BLaER1 treated with 17β-estradiol and CSF1 and Interleukin-3, amounts not matched to agents 10 nM and 100 nM (cell line): Measurements from ENCODE around the gene AP1G2.

Experiments
- H3K27ac ChIP-seq, 11 experiments: shearing (Covaris generic); formaldehyde crosslinking; 2 replicates each; pipeline ENCODE4 v1.8.1; 2022
- H3K27me3 ChIP-seq, 11 experiments: shearing (Covaris generic); formaldehyde crosslinking; 2 replicates each; pipeline ENCODE4 v1.8.1; 2022
- H3K36me3 ChIP-seq, 11 experiments: shearing (Covaris generic); formaldehyde crosslinking; 2 replicates each; pipeline ENCODE4 v1.8.1; 2022
- H3K4me1 ChIP-seq, 10 experiments: shearing (Covaris generic); formaldehyde crosslinking; 2 replicates each; pipeline ENCODE4 v1.8.1; 2022
- H3K4me2 ChIP-seq, 11 experiments: shearing (Covaris generic); formaldehyde crosslinking; 2 replicates each; pipeline ENCODE4 v1.8.1; 2022
- H3K4me3 ChIP-seq, 10 experiments: shearing (Covaris generic); formaldehyde crosslinking; 2 replicates each; pipeline ENCODE4 v1.8.1; 2022
- H3K9ac ChIP-seq, 11 experiments: shearing (Covaris generic); formaldehyde crosslinking; 2 replicates each; pipeline ENCODE4 v1.8.1; 2022
- H3K9me3 ChIP-seq, 11 experiments: shearing (Covaris generic); formaldehyde crosslinking; replicated peaks in 1 of 11; 2 replicates each; pipeline ENCODE4 v1.8.1; 2022
- H4K20me1 ChIP-seq, 11 experiments: shearing (Covaris generic); formaldehyde crosslinking; 2 replicates each; pipeline ENCODE4 v1.8.1; 2022
- Cebpa-rat ChIP-seq, 11 experiments: shearing (Covaris generic); IDR thresholded peaks; 2 replicates each; pipeline ENCODE4 v1.8.1; 2022

The AP1G2 gene

DNA sequence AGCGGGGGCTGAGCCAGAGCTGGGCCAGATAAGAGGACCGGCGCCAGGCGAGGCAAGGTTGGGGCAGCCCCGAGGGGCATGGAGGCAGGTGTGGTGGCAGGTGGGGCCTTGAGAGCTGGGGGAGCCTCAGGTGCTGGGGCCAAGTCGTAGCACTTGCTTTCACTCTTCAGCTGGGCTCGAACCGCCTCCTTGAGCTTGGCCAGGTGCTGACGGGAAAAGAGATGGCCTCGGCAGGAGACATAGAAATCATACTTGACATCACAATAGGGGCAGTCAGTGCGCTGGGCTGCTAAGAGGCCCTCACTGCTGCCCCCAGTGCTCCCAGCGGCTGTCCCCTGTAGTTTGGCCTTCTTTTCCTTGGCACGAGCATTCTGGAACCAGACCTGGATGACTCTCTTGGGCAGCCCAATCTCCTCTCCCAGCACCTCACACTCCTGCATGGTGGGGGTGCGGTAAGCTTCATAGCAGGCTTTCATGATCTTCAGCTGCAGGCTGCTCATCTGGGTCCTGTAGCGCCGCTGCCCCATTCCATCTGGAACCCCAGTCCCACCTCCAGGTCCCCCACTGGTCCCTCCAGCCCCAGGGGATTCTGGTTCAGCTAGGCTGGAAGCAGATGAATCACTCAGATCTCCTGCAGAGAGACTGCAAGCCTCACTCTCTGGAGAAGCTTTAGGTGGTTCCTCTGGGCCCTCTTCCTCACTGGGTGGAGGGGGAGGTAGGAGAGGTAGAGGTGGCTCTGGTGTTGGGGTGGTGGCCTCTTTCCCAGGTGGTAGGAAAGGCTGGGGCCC, 44.2 kb downstream of the AP1G2 start:
- Histone ChIP-seq H3K27ac (no peak overlapping the region), H3K36me3 (peaks cover 0 to 16% (median 8%) of the 10 kb centered on the region in 11 experiments; a peak in 8 of 22 replicates), H3K4me1 (peaks cover 0 to 4% (median 0%) of the 10 kb centered on the region in 10 experiments; a peak in 1 of 20 replicates), H3K27me3 (no peaks in the 10 kb centered on the region), H3K9me3 (no peaks in the 10 kb centered on the region), H3K9ac (no peak overlapping the region), H3K4me3 (no peak overlapping the region), H4K20me1 (peaks cover 0 to 9% (median 0%) of the 10 kb centered on the region in 11 experiments; a peak in 1 of 22 replicates), H3K4me2 (no peak overlapping the region)
- no peak for TF ChIP-seq Cebpa-rat (IDR thresholded peaks at IDR 0.05)

GRCh38 chr14:23522643-23523198, 44.9 kb downstream of the AP1G2 start:
- H3K4me1 ChIP-seq: peaks cover 0 to 4% (median 0%) of the 10 kb centered on the region in 10 experiments; a peak in 1 of 20 replicates
- no peak overlapping the region for H3K4me2 ChIP-seq

GRCh38 chr14:23521785-23522640, 45.6 kb downstream of the AP1G2 start:
- Histone ChIP-seq H3K36me3 (peaks cover 0 to 14% (median 5%) of the 10 kb centered on the region in 11 experiments; a peak in 8 of 22 replicates), H3K4me2 (no peak overlapping the region)

More at GRCh38 chr14:23522643-23523198, 44.9 kb downstream of the AP1G2 start:
- H3K9ac ChIP-seq: no peak overlapping the region
- no peak overlapping the region for H3K4me3 ChIP-seq
- no peaks in the 10 kb centered on the region for H3K9me3 ChIP-seq
- no peak for TF ChIP-seq Cebpa-rat (IDR thresholded peaks at IDR 0.05)
- H3K27me3 ChIP-seq: no peaks in the 10 kb centered on the region
- peaks cover 0 to 9% (median 0%) of the 10 kb centered on the region in 11 experiments; a peak in 1 of 22 replicates for H4K20me1 ChIP-seq
- no peak overlapping the region for H3K27ac ChIP-seq
- peaks cover 0 to 16% (median 8%) of the 10 kb centered on the region in 11 experiments; a peak in 8 of 22 replicates for H3K36me3 ChIP-seq

GRCh38 chr14:23520899-23521533, 46.6 kb downstream of the AP1G2 start:
- H3K27me3 ChIP-seq: no peaks in the 10 kb centered on the region
- H3K9ac ChIP-seq: no peak overlapping the region
- H3K4me2 ChIP-seq: no peak overlapping the region
- no peak for TF ChIP-seq Cebpa-rat (IDR thresholded peaks at IDR 0.05)
- no peaks in the 10 kb centered on the region for H3K9me3 ChIP-seq
- no peaks in the 10 kb centered on the region; a peak in 1 of 22 replicates for H4K20me1 ChIP-seq
- peaks cover 0 to 4% (median 0%) of the 10 kb centered on the region in 10 experiments; a peak in 1 of 20 replicates for H3K4me1 ChIP-seq
- no peak overlapping the region for H3K4me3 ChIP-seq
- H3K27ac ChIP-seq: no peak overlapping the region
- peaks cover 0 to 5% (median 1%) of the 10 kb centered on the region in 11 experiments; a peak in 5 of 22 replicates for H3K36me3 ChIP-seq

More at GRCh38 chr14:23521785-23522640, 45.6 kb downstream of the AP1G2 start:
- Histone ChIP-seq H3K4me1 (peaks cover 0 to 4% (median 0%) of the 10 kb centered on the region in 10 experiments; a peak in 1 of 20 replicates), H3K4me3 (no peak overlapping the region), H3K27me3 (no peaks in the 10 kb centered on the region), H3K9ac (no peak overlapping the region), H4K20me1 (peaks cover 0 to 9% (median 0%) of the 10 kb centered on the region in 11 experiments; a peak in 1 of 22 replicates), H3K27ac (no peak overlapping the region), H3K9me3 (no peaks in the 10 kb centered on the region)
- TF ChIP-seq Cebpa-rat (IDR thresholded peaks at IDR 0.05): no peak

GRCh38 chr14:23518709-23519108, 48.9 kb downstream of the AP1G2 start:
- no peak overlapping the region for H3K4me3 ChIP-seq
- H3K27me3 ChIP-seq: no peaks in the 10 kb centered on the region
- H3K9me3 ChIP-seq: no peaks in the 10 kb centered on the region
- no peak overlapping the region for H3K27ac ChIP-seq
- no peak for TF ChIP-seq Cebpa-rat (IDR thresholded peaks at IDR 0.05)
- no peaks in the 10 kb centered on the region; a peak in 1 of 22 replicates for H4K20me1 ChIP-seq
- H3K4me1 ChIP-seq: peaks cover 0 to under 1% (median 0%) of the 10 kb centered on the region in 10 experiments; a peak in 1 of 20 replicates
- H3K4me2 ChIP-seq: no peak overlapping the region
- H3K36me3 ChIP-seq: peaks cover 0 to 5% (median 0%) of the 10 kb centered on the region in 11 experiments; a peak in 4 of 22 replicates
- H3K9ac ChIP-seq: no peak overlapping the region

DNA sequence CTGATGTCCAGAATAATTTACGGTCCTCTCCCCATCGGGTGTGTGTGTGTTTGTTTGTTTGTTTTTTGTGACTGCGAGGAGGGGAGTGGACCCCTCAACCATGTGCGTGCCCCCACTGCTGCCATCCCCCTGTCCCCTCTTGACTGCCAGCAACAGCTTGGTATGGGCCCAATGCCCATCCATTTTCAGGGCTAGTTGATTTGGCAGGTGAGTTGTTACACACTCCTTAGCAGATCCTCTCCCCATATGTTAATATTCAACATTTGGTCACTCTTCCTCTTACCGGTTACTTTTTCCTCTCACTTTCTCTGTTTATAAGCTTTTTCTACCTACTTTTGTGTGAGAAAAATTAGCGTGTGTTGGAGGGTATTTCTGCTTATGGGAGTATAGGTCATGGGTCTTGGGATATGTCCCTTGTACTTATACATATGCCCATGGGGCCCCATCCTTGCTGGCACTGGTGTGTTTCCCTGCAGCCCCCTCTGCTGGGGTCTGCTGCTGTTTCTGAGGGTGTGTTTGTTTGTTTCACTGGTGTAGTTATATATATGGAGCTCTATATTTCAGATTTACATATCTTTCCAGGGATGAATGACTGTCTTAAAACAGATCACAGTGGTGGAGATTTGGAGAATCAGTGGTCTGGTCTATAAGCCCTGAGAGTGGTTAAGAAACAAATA, 49.8 kb downstream of the AP1G2 start:
- no peak overlapping the region for H3K4me3 ChIP-seq
- no peaks in the 10 kb centered on the region; a peak in 1 of 22 replicates for H4K20me1 ChIP-seq
- no peak for TF ChIP-seq Cebpa-rat (IDR thresholded peaks at IDR 0.05)
- H3K4me2 ChIP-seq: no peak overlapping the region
- H3K4me1 ChIP-seq: no peaks in the 10 kb centered on the region; a peak in 1 of 20 replicates
- H3K9ac ChIP-seq: no peak overlapping the region
- H3K9me3 ChIP-seq: no peaks in the 10 kb centered on the region
- H3K27ac ChIP-seq: no peak overlapping the region
- H3K27me3 ChIP-seq: no peaks in the 10 kb centered on the region
- peaks cover 0 to 5% (median 0%) of the 10 kb centered on the region in 11 experiments; a peak in 3 of 22 replicates for H3K36me3 ChIP-seq

DNA sequence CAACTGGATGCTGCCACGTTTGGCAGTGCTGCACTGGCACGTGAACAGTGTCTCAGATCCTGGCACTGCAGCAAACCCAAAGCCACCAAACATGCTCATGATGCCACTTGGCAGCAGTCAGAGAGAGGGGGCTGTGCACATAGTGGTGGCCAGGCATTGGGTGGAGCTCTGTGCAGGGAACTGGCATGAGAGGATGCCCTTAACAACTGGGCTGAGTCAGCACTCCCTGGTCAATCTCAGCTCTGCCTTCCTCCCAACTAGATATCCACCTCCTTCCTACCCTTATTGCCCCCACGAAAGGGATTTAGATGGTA, 53.0 kb downstream of the AP1G2 start:
- TF ChIP-seq Cebpa-rat (IDR thresholded peaks at IDR 0.05): no peak
- Histone ChIP-seq H3K4me2 (no peak overlapping the region), H3K27me3 (no peaks in the 10 kb centered on the region), H3K4me3 (no peak overlapping the region), H3K9ac (no peak overlapping the region), H3K27ac (no peak overlapping the region), H3K9me3 (no peaks in the 10 kb centered on the region), H3K36me3 (peaks cover 0 to 5% (median 0%) of the 10 kb centered on the region in 11 experiments; a peak in 3 of 22 replicates), H3K4me1 (peaks cover 0 to 10% (median 7%) of the 10 kb centered on the region in 10 experiments; a peak in 11 of 20 replicates), H4K20me1 (no peaks in the 10 kb centered on the region)
